HG02970 (cell line): Measurements from ENCODE around the gene DGLUCY.
"Not testable (repeated sequence)": the region's sequence is repeated elsewhere in the genome, so short reads cannot be mapped to it uniquely, and the experiment has no call there.

Experiments used
- ATAC-seq: cut with Tn5 transposase; IDR thresholded peaks from one replicate; pipeline ENCODE4 v1.9.1; 2021; ENCODE audit warnings: mild to moderate bottlenecking, moderate library complexity, moderate number of reproducible peaks; ENCODE audit not compliant: unreplicated experiment, low FRiP score

Gene DGLUCY

GRCh38 chr14:91197631-91198030 lies 83.8 kb downstream of the DGLUCY start:
- no peak for ATAC-seq

- ATAC-seq: not testable (repeated sequence)
Observed at GRCh38 chr14:91200802-91201201, 86.9 kb downstream of the DGLUCY start.

GRCh38 chr14:91202234-91202974 lies 88.5 kb downstream of the DGLUCY start:
- ATAC-seq: no peak

- no peak for ATAC-seq
Observed at GRCh38 chr14:91204657-91205056, 90.8 kb downstream of the DGLUCY start.

- no peak for ATAC-seq
Observed at GRCh38 chr14:91205459-91205858, 91.6 kb downstream of the DGLUCY start.

GRCh38 chr14:91207008-91207407 lies 93.1 kb downstream of the DGLUCY start:
- ATAC-seq: no peak

- no peak for ATAC-seq
Observed at GRCh38 chr14:91211017-91211416, 97.1 kb downstream of the DGLUCY start.

- no peak for ATAC-seq
Observed at GRCh38 chr14:91214306-91214705, 100.4 kb downstream of the DGLUCY start.

- no peak for ATAC-seq
Observed at GRCh38 chr14:91215381-91215780, 101.5 kb downstream of the DGLUCY start.

- ATAC-seq: no peak
Observed at GRCh38 chr14:91216731-91217226, 102.9 kb downstream of the DGLUCY start.

- ATAC-seq: no peak
Observed at GRCh38 chr14:91218014-91218413, 104.1 kb downstream of the DGLUCY start.

- no peak for ATAC-seq
Observed at GRCh38 chr14:91219517-91220389, 105.9 kb downstream of the DGLUCY start.

GRCh38 chr14:91220581-91221000 lies 106.7 kb downstream of the DGLUCY start:
- ATAC-seq: no peak

- ATAC-seq: no peak
Observed at GRCh38 chr14:91221270-91221669, 107.4 kb downstream of the DGLUCY start.

- ATAC-seq: no peak
Observed at GRCh38 chr14:91223028-91223783, 109.3 kb downstream of the DGLUCY start.

GRCh38 chr14:91225025-91225424 lies 111.2 kb downstream of the DGLUCY start:
- no peak for ATAC-seq

GRCh38 chr14:91226360-91226759 lies 112.5 kb downstream of the DGLUCY start:
- not testable (repeated sequence) for ATAC-seq

- ATAC-seq: no peak
Observed at GRCh38 chr14:91227183-91227628, 113.3 kb downstream of the DGLUCY start.

GRCh38 chr14:91228112-91229004 lies 114.5 kb downstream of the DGLUCY start:
- ATAC-seq: peak; percentile 70

GRCh38 chr14:91229005-91229382 lies 115.1 kb downstream of the DGLUCY start:
- peak; percentile 8 for ATAC-seq
